ENCODE measurements around the gene IL6. TPM values are rescaled to one million over a fixed set of nuclear protein-coding genes. Genes with fewer than 3 reads are reported as not detected.

Gene IL6
- total RNA-seq, 2 donors from 2014 or later: 0.64 to 0.88 TPM

GRCh38 chr7:22733761-22734160, 6.8 kb downstream of the IL6 start:
- Histone ChIP-seq H3K27me3 (ENCODE audit: control insufficient read depth, insufficient read depth, low read length, poor library complexity, severe bottlenecking) (no peaks in the 10 kb centered on the region), H3K4me1 (ENCODE audit: control insufficient read depth, insufficient read depth, low read length) (no peaks in the 10 kb centered on the region), H3K4me3 (ENCODE audit: low read length) (no peak overlapping the region), H3K9ac (ENCODE audit: extremely low read depth, low read length, poor library complexity, severe bottlenecking) (no peak overlapping the region), H3K36me3 (ENCODE audit: control insufficient read depth, insufficient read depth, low read length) (no peaks in the 10 kb centered on the region), H3K27ac (ENCODE audit: low read depth, low read length) (no peak overlapping the region), H3K9me3 (ENCODE audit: control insufficient read depth, low read length) (peaks cover 9% of the 10 kb centered on the region)
- WGBS, 2 experiments (ENCODE audit: insufficient coverage in 1 of 2, insufficient read length in 1 of 2): 90 to 97% methylated on average over 4 to 6 of the region's 6 CpGs
- no peak for DNase-seq
- peaks cover 4% of the 10 kb centered on the region for H3K36me3 Mint-ChIP-seq (ENCODE audit: low read depth)
- peaks cover under 1% of the 10 kb centered on the region for H3K4me1 Mint-ChIP-seq
- peaks cover 5% of the 10 kb centered on the region for H3K9me3 Mint-ChIP-seq
- no peak overlapping the region for H3K27ac Mint-ChIP-seq
- H3K4me3 Mint-ChIP-seq: no peak overlapping the region
- no peak for TF ChIP-seq CTCF (conservative IDR thresholded peaks at IDR 0.05)
- H3K27me3 Mint-ChIP-seq (ENCODE audit: insufficient read depth): no peaks in the 10 kb centered on the region

GRCh38 chr7:22743014-22743413, 16.0 kb downstream of the IL6 start:
- no peak for TF ChIP-seq CTCF (conservative IDR thresholded peaks at IDR 0.05)
- Histone ChIP-seq H3K4me3 (ENCODE audit: low read length) (no peak overlapping the region), H3K9ac (ENCODE audit: extremely low read depth, low read length, poor library complexity, severe bottlenecking) (no peak overlapping the region)

GRCh38 chr7:22751341-22751740, 24.3 kb downstream of the IL6 start:
- H3K27me3 Mint-ChIP-seq (ENCODE audit: insufficient read depth): no peaks in the 10 kb centered on the region
- WGBS, 2 experiments (ENCODE audit: insufficient coverage in 1 of 2, insufficient read length in 1 of 2): 0% methylated on average over 1 of the region's 1 CpG

More at GRCh38 chr7:22743014-22743413, 16.0 kb downstream of the IL6 start:
- H3K27me3 Mint-ChIP-seq (ENCODE audit: insufficient read depth): no peaks in the 10 kb centered on the region
- no peaks in the 10 kb centered on the region for H3K4me1 ChIP-seq (ENCODE audit: control insufficient read depth, insufficient read depth, low read length)
- H3K4me3 Mint-ChIP-seq: no peak overlapping the region
- H3K27ac ChIP-seq (ENCODE audit: low read depth, low read length): no peak overlapping the region
- no peaks in the 10 kb centered on the region for H3K9me3 ChIP-seq (ENCODE audit: control insufficient read depth, low read length)
- no peak overlapping the region for H3K27ac Mint-ChIP-seq
- H3K4me1 Mint-ChIP-seq: no peaks in the 10 kb centered on the region
- no peaks in the 10 kb centered on the region for H3K36me3 ChIP-seq (ENCODE audit: control insufficient read depth, insufficient read depth, low read length)
- no peak for DNase-seq
- WGBS, 2 experiments (ENCODE audit: insufficient coverage in 1 of 2, insufficient read length in 1 of 2): 97% methylated on average over 3 of the region's 4 CpGs; no CpG with 5 or more reads in 1 of the 2 experiments
- H3K27me3 ChIP-seq (ENCODE audit: control insufficient read depth, insufficient read depth, low read length, poor library complexity, severe bottlenecking): no peaks in the 10 kb centered on the region
- no peaks in the 10 kb centered on the region for H3K36me3 Mint-ChIP-seq (ENCODE audit: low read depth)
- peaks cover 5% of the 10 kb centered on the region for H3K9me3 Mint-ChIP-seq

More at GRCh38 chr7:22751341-22751740, 24.3 kb downstream of the IL6 start:
- Mint-ChIP-seq H3K27ac (no peak overlapping the region), H3K36me3 (ENCODE audit: low read depth) (peaks cover 16% of the 10 kb centered on the region), H3K4me3 (no peak overlapping the region), H3K9me3 (peaks cover 35% of the 10 kb centered on the region), H3K4me1 (no peaks in the 10 kb centered on the region)
- Histone ChIP-seq H3K27ac (ENCODE audit: low read depth, low read length) (no peak overlapping the region), H3K4me1 (ENCODE audit: control insufficient read depth, insufficient read depth, low read length) (no peaks in the 10 kb centered on the region), H3K9me3 (ENCODE audit: control insufficient read depth, low read length) (peaks cover 11% of the 10 kb centered on the region), H3K27me3 (ENCODE audit: control insufficient read depth, insufficient read depth, low read length, poor library complexity, severe bottlenecking) (no peaks in the 10 kb centered on the region), H3K4me3 (ENCODE audit: low read length) (no peak overlapping the region), H3K9ac (ENCODE audit: extremely low read depth, low read length, poor library complexity, severe bottlenecking) (no peak overlapping the region), H3K36me3 (ENCODE audit: control insufficient read depth, insufficient read depth, low read length) (no peaks in the 10 kb centered on the region)
- TF ChIP-seq CTCF (conservative IDR thresholded peaks at IDR 0.05): no peak
- no peak for DNase-seq

Measured in endodermal cell (in vitro differentiated cells).